GM12878 (cell line): ENCODE data around the gene TMPRSS9. TPM values are rescaled to one million over a fixed set of nuclear protein-coding genes. Genes with fewer than 3 reads are reported as not detected.

Experiments used
- ATAC-seq: fragments of 200-7000 bp; cut with Tn5 transposase; 3 replicates; pipeline ENCODE4 v1.9.1; 2020; ENCODE audit warnings: mild to moderate bottlenecking, moderate library complexity
- BruUV-seq: library from RNA; stranded (reverse); fragments of 400-500 nt; replicated peaks from 2 replicates; lab custom pipeline; 2021; lab: Mats Ljungman, UMichigan
- CTCF ChIA-PET: fragments of 300-600 bp; sonication (Branson Sonifier 250); formaldehyde crosslinking; extraction: SDS; loops from one replicate; lab custom pipeline; 2021; ENCODE audit warnings: inconsistent platforms; lab: Yijun Ruan, JAX
- POLR2A ChIA-PET: fragments of 350-600 bp; formaldehyde crosslinking; extraction: SDS; loops from one replicate; lab custom pipeline; 2021; ENCODE audit warnings: inconsistent platforms; lab: Charles Lee
- RAD21 ChIA-PET: fragments of 300-600 bp; sonication (Branson Sonifier 250); formaldehyde crosslinking; loops from one replicate; lab custom pipeline; 2023; ENCODE audit warnings: antibody characterized with exemption; ENCODE audit not compliant: unreplicated experiment; lab: Charles Lee
- SMC1A ChIA-PET: fragments of 300-600 bp; sonication (Branson Sonifier 250); formaldehyde crosslinking; loops from one replicate; lab custom pipeline; 2023; ENCODE audit not compliant: unreplicated experiment, uncharacterized antibody; lab: Charles Lee
- DNase-seq: peaks from one replicate; pipeline ENCODE4 v3.0.0-alpha.2; 2011; ENCODE audit warnings: low read depth, low spot score
- FAIRE-seq: peaks from 3 replicates; lab custom pipeline; 2011; peaks lifted over from hg19 to GRCh38; lab: Jason Lieb, UNC
- H2AFZ ChIP-seq: 2 replicates; pipeline ENCODE4 v1.6.0; 2011; ENCODE audit warnings: low read depth, low read length, control low read depth; ENCODE audit not compliant: control insufficient read depth
- H3K27ac ChIP-seq: 2 replicates; pipeline ENCODE4 v1.5.1; 2011; ENCODE audit warnings: control low read depth; ENCODE audit not compliant: control insufficient read depth, insufficient read depth
- H3K27me3 ChIP-seq, 2 experiments: replicated peaks in 1 of 2; 2 replicates each; pipeline versions ENCODE4 v1.6.0 to v1.6.1; 2011; ENCODE audit warnings: low read length in 1 of 2; ENCODE audit not compliant: control insufficient read depth in 2 of 2, insufficient read depth in 2 of 2
- H3K36me3 ChIP-seq, 2 experiments: 2 replicates each; pipeline ENCODE4 v1.5.1; 2011; ENCODE audit warnings: low read length in 1 of 2; ENCODE audit not compliant: control insufficient read depth in 2 of 2, insufficient read depth in 2 of 2
- H3K4me1 ChIP-seq: 2 replicates; pipeline ENCODE4 v1.6.1; 2011; ENCODE audit warnings: mild to moderate bottlenecking, low read length, moderate library complexity, mixed read lengths; ENCODE audit not compliant: control insufficient read depth, insufficient read depth
- H3K4me2 ChIP-seq: 2 replicates; pipeline ENCODE4 v1.6.0; 2011; ENCODE audit warnings: control low read depth; ENCODE audit not compliant: control insufficient read depth, insufficient read depth
- H3K4me3 ChIP-seq: fragments of 200-600 bp; sonication (generic); 2 replicates; pipeline ENCODE4 v1.5.1; 2016
- H3K79me2 ChIP-seq: 2 replicates; pipeline ENCODE4 v1.6.0; 2011; ENCODE audit warnings: low read length; ENCODE audit not compliant: control insufficient read depth, insufficient read depth
- H3K9ac ChIP-seq: 2 replicates; pipeline ENCODE4 v1.8.0; 2011; ENCODE audit warnings: low read length, control low read depth, mixed read lengths; ENCODE audit not compliant: control insufficient read depth, insufficient read depth
- H3K9me3 ChIP-seq: replicated peaks from 3 replicates; pipeline ENCODE4 v1.5.1; 2011; ENCODE audit warnings: mild to moderate bottlenecking, low read length; ENCODE audit not compliant: control insufficient read depth, insufficient read depth
- H4K20me1 ChIP-seq: 2 replicates; pipeline ENCODE4 v1.6.0; 2011; ENCODE audit not compliant: control insufficient read depth, insufficient read depth
- CHD1 ChIP-seq: IDR thresholded peaks from 2 replicates; pipeline ENCODE4 v1.6.1; 2012; ENCODE audit warnings: low read depth, low read length, improper control_type of control experiment
- ESRRA ChIP-seq: IDR thresholded peaks from 2 replicates; pipeline ENCODE4 v1.6.1; 2012; ENCODE audit warnings: mild to moderate bottlenecking, low read length, improper control_type of control experiment
- IKZF2 ChIP-seq, 2 experiments: fragments of 450-650 bp; IDR thresholded peaks; 2 replicates each; pipeline ENCODE4 v1.6.1; 2017; ENCODE audit warnings: mild to moderate bottlenecking in 2 of 2, moderate library complexity in 2 of 2
- MTA2 ChIP-seq: fragments of 450-650 bp; IDR thresholded peaks from 2 replicates; pipeline ENCODE4 v1.6.1; 2016; ENCODE audit warnings: low read depth, mild to moderate bottlenecking, moderate library complexity
- MTA3 ChIP-seq: IDR thresholded peaks from 2 replicates; pipeline ENCODE4 v1.6.1; 2012; ENCODE audit warnings: low read length, inconsistent platforms, borderline replicate concordance
- NFXL1 ChIP-seq: fragments of 450-650 bp; IDR thresholded peaks from 2 replicates; pipeline ENCODE4 v1.6.1; 2017; ENCODE audit warnings: antibody characterized with exemption, mild to moderate bottlenecking, borderline replicate concordance
- NR2C2 ChIP-seq: IDR thresholded peaks from 2 replicates; pipeline ENCODE4 v1.6.1; 2011; ENCODE audit warnings: borderline replicate concordance, low read depth; ENCODE audit not compliant: control insufficient read depth, insufficient read length
- POLR2A ChIP-seq: IDR thresholded peaks from 2 replicates; pipeline ENCODE4 v1.6.1; 2011; ENCODE audit warnings: low read depth, mild to moderate bottlenecking, low read length
- POU2F2 ChIP-seq: IDR thresholded peaks from 3 replicates; pipeline ENCODE4 v1.6.1; 2011; ENCODE audit warnings: low read depth, mild to moderate bottlenecking, low read length, borderline replicate concordance
- STAT3 ChIP-seq: IDR thresholded peaks from 2 replicates; pipeline ENCODE4 v1.6.1; 2011; ENCODE audit warnings: low read depth, low read length, improper control_type of control experiment
- YBX1 ChIP-seq: fragments of 450-650 bp; IDR thresholded peaks from 2 replicates; pipeline ENCODE4 v1.6.1; 2016; ENCODE audit warnings: antibody characterized with exemption
- ZSCAN29 ChIP-seq: fragments of 450-650 bp; IDR thresholded peaks from 2 replicates; pipeline ENCODE4 v1.6.1; 2017; ENCODE audit warnings: mild to moderate bottlenecking, moderate library complexity
- WGBS: methylation state at CpG from one replicate; pipeline ENCODE4 v1.1.6; 2016; ENCODE audit warnings: low lambda C conversion rate; ENCODE audit not compliant: insufficient replicate concordance, insufficient coverage; ENCODE audit errors: missing lambda C conversion rate; 5-methylcytosine and 5-hydroxymethylcytosine counted together
- in situ Hi-C: fragments of 300-500 bp; cut with MboI; formaldehyde crosslinking; loops from 9 replicates; pipeline ENCODE4 v1.14.3; 2018; ENCODE audit warnings: mixed read lengths
- intact Hi-C: fragments of 100-400 bp; cut with micrococcal nuclease; formaldehyde crosslinking; loops from one replicate; pipeline ENCODE4 v1.14.2; 2022; ENCODE audit not compliant: unreplicated experiment
- polyA plus RNA-seq, 11 experiments: library from polyadenylated mRNA; depleted of rRNA in 4 of 11; unstranded in 6 of 11; stranded (reverse) in 5 of 11; fragments of >200 nt; fragmentation: Nextera tagmentation in 4 of 11; fragmentation: Illumina TruSeq in 1 of 11; extraction: Ambion mirVana in 4 of 11; extraction: Trizol in 1 of 11; gene quantifications; 1 replicate in 1 of 11; 2 replicates in 10 of 11; pipeline versions ENCODE4 v1.2.1 to v1.2.3, GENCODE V29; 2011 to 2016; ENCODE audit warnings: inconsistent platforms in 2 of 11, missing spikeins in 2 of 11, low read depth in 1 of 11
- total RNA-seq, 4 experiments: library from RNA; depleted of rRNA in 3 of 4; stranded (reverse); fragments of >200 nt in 3 of 4; fragmentation: Illumina TruSeq in 1 of 4; extraction: Trizol in 1 of 4; gene quantifications; 2 replicates each; pipeline versions ENCODE4 v1.2.1 to v1.2.3, GENCODE V29; 2013 to 2021
- TF ChIP-seq, protein P1 (sequence below): fragments of 450-650 bp; IDR thresholded peaks from 2 replicates; pipeline ENCODE4 v1.6.1; 2017; ENCODE audit warnings: borderline replicate concordance

The TMPRSS9 gene
- total and polyA plus RNA-seq, 10 of the 15 experiments (the other 5 are each of a cell fraction or from before 2014, with no cell fraction given), result 0.24 TPM; not detected in 9

GRCh38 chr19:2320049-2320448, 40.0 kb upstream of the TMPRSS9 start:
- Histone ChIP-seq H2AFZ (no peak overlapping the region), H3K4me1 (peaks cover 14% of the 10 kb centered on the region), H3K9me3 (peaks cover 2% of the 10 kb centered on the region; the same call in 1 of the 3 replicates), H3K79me2 (peaks cover 8% of the 10 kb centered on the region), H3K9ac (no peak overlapping the region), H3K27me3 (no peaks in the 10 kb centered on the region), H3K36me3 (peaks cover 0 to 6% of the 10 kb centered on the region in 2 experiments; a peak in 2 of 4 replicates), H3K27ac (no peak overlapping the region), H3K4me3 (no peak overlapping the region), H4K20me1 (no peaks in the 10 kb centered on the region), H3K4me2 (no peak overlapping the region)
- ChIA-PET CTCF (no interaction called here), SMC1A (interaction anchor here (0.5 kb wide), 1 partner anchor 172 kb away, joined by 3 read pairs; no protein-coding TSS in a partner anchor), RAD21 (no interaction called here), POLR2A (no interaction called here)
- DNase-seq (no peak), FAIRE-seq (no peak), ATAC-seq (no peak)
- in situ Hi-C loops, result no loop called here
- TF ChIP-seq ZSCAN29 (no peak), ESRRA (no peak), NFXL1 (no peak), NR2C2 (no peak), MTA3 (no peak), MTA2 (no peak), CHD1 (no peak), POLR2A (no peak), YBX1 (no peak), POU2F2 (no peak), IKZF2 (IDR thresholded peaks at IDR 0.05) (no peak), STAT3 (no peak)
- TF ChIP-seq, protein P1, sequence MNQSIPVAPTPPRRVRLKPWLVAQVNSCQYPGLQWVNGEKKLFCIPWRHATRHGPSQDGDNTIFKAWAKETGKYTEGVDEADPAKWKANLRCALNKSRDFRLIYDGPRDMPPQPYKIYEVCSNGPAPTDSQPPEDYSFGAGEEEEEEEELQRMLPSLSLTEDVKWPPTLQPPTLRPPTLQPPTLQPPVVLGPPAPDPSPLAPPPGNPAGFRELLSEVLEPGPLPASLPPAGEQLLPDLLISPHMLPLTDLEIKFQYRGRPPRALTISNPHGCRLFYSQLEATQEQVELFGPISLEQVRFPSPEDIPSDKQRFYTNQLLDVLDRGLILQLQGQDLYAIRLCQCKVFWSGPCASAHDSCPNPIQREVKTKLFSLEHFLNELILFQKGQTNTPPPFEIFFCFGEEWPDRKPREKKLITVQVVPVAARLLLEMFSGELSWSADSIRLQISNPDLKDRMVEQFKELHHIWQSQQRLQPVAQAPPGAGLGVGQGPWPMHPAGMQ, result no peak
- intact Hi-C loops, result no loop called here
- WGBS, result 87% methylated on average over 12 of the region's 12 CpGs
- no TSS peak for BruUV-seq
